Measurements from ENCODE around the gene FBXO40.
"Not testable (repeated sequence)": the region's sequence is repeated elsewhere in the genome, so short reads cannot be mapped to it uniquely, and the experiment has no call there.

FBXO40 gene

GRCh38 chr3:121592856-121593702 lies at the start of gene FBXO40:
Gene FBXO40, plus strand, starts transcription at chr3:121593379. Its CDS starts 27,197 bp downstream, at chr3:121620576.
- no peak for DNase-seq (ENCODE audit: low read depth in 3 of 3)

- DNase-seq (ENCODE audit: low read depth in 3 of 3) = peak in 1 of 3 experiments; percentile 0
Measured at GRCh38 chr3:121545049-121545573, 48.1 kb upstream of the FBXO40 start.

- DNase-seq (ENCODE audit: low read depth in 3 of 3) = peak; percentile 56 to 75 (median 73)
Measured at GRCh38 chr3:121545574-121546455, 47.4 kb upstream of the FBXO40 start, which contains the start of gene POLQ. Gene POLQ, minus strand, starts transcription at chr3:121545988. Its CDS starts 111 bp downstream, at chr3:121545877.

- DNase-seq (ENCODE audit: low read depth in 3 of 3) = no peak
Measured at GRCh38 chr3:121552379-121552778, 40.8 kb upstream of the FBXO40 start.

- no peak for DNase-seq (ENCODE audit: low read depth in 3 of 3)
Measured at GRCh38 chr3:121552797-121553196, 40.4 kb upstream of the FBXO40 start.

GRCh38 chr3:121557426-121557934 lies 35.7 kb upstream of the FBXO40 start:
- no peak for DNase-seq (ENCODE audit: low read depth in 3 of 3)

- DNase-seq (ENCODE audit: low read depth in 3 of 3) = no peak
Measured at GRCh38 chr3:121562148-121562547, 31.0 kb upstream of the FBXO40 start.

GRCh38 chr3:121566773-121567172 lies 26.4 kb upstream of the FBXO40 start:
- no peak for DNase-seq (ENCODE audit: low read depth in 3 of 3)

GRCh38 chr3:121567649-121568048 lies 25.5 kb upstream of the FBXO40 start, which contains the start of gene ARGFX:
Gene ARGFX, plus strand, starts transcription at chr3:121567949. Its CDS starts 2,765 bp downstream, at chr3:121570714.
- no peak for DNase-seq (ENCODE audit: low read depth in 3 of 3)

GRCh38 chr3:121574449-121574848 lies 18.7 kb upstream of the FBXO40 start:
- no peak for DNase-seq (ENCODE audit: low read depth in 3 of 3)

- DNase-seq (ENCODE audit: low read depth in 3 of 3) = no peak
Measured at GRCh38 chr3:121581691-121582090, 11.5 kb upstream of the FBXO40 start.

GRCh38 chr3:121584418-121584817 lies 8.8 kb upstream of the FBXO40 start:
- DNase-seq (ENCODE audit: low read depth in 3 of 3) = no peak

- not testable (repeated sequence) for DNase-seq (ENCODE audit: low read depth in 3 of 3)
Measured at GRCh38 chr3:121593806-121594205, 627 bp downstream of the FBXO40 start.

GRCh38 chr3:121594850-121595249 lies 1.7 kb downstream of the FBXO40 start:
- no peak for DNase-seq (ENCODE audit: low read depth in 3 of 3)

- DNase-seq (ENCODE audit: low read depth in 3 of 3) = no peak
Measured at GRCh38 chr3:121595765-121596406, 2.7 kb downstream of the FBXO40 start.

GRCh38 chr3:121598564-121598963 lies 5.4 kb downstream of the FBXO40 start:
- no peak for DNase-seq (ENCODE audit: low read depth in 3 of 3)

GRCh38 chr3:121599900-121600299 lies 6.7 kb downstream of the FBXO40 start:
- not testable (repeated sequence) for DNase-seq (ENCODE audit: low read depth in 3 of 3)

- no peak for DNase-seq (ENCODE audit: low read depth in 3 of 3)
Measured at GRCh38 chr3:121601212-121601812, 8.1 kb downstream of the FBXO40 start.

GRCh38 chr3:121604759-121605158 lies 11.6 kb downstream of the FBXO40 start:
- no peak for DNase-seq (ENCODE audit: low read depth in 3 of 3)

GRCh38 chr3:121606106-121606505 lies 12.9 kb downstream of the FBXO40 start:
- DNase-seq (ENCODE audit: low read depth in 3 of 3) = no peak

GRCh38 chr3:121619691-121620090 lies 26.5 kb downstream of the FBXO40 start:
- no peak for DNase-seq (ENCODE audit: low read depth in 3 of 3)
